HG03342 (cell line): Measurements from ENCODE around the gene ROBO2.

Experiments used
- ATAC-seq: cut with Tn5 transposase; IDR thresholded peaks from one replicate; pipeline ENCODE4 v1.9.1; 2021; ENCODE audit warnings: mild to moderate bottlenecking, moderate library complexity; ENCODE audit not compliant: unreplicated experiment

The ROBO2 gene

GRCh38 chr3:77052733-77053670 is 13.1 kb downstream of the ROBO2 start:
- ATAC-seq: no peak

GRCh38 chr3:77053795-77054194 is 13.9 kb downstream of the ROBO2 start:
- ATAC-seq: no peak

GRCh38 chr3:77055841-77056341 is 16.0 kb downstream of the ROBO2 start:
- no peak for ATAC-seq

DNA sequence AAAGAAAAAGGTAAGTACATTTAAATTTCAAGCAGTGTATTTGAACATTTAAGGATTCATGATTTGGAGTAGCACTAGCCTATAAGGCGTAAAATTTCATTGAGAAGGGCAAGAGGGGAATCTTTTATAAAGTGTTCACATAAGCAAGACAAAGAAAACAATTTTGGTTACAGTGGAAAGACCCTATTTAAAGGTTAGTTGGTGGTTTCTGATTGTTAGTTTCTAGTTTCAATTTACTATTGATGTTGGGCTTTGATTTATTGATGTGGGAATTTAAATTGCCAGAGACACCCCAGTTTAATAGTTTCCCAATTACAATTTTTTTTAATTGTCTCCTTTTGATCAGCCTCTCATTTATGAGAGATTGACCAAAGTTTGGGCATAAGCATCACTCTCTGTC is 19.5 kb downstream of the ROBO2 start:
- ATAC-seq: no peak

DNA sequence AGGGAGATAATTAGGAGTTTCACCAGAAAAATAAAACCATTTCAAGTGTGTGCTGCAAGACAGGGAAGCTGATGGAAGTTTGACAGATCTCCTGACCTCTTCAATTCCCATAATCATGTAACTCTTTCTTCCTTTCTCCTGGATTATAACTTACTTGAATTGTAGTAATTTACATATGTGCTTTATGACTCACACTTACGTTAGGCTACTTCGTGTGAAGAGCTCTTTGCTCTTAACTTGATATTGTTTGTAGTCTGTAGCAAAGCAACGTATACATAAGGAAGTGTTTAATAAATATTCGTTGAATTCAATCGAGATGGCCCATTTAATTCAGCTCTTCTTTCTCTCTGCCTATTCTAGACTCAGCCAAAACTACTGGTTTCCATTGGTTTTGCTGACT is 23.5 kb downstream of the ROBO2 start:
- no peak for ATAC-seq

GRCh38 chr3:77065750-77066149 is 25.9 kb downstream of the ROBO2 start:
- ATAC-seq: no peak

DNA sequence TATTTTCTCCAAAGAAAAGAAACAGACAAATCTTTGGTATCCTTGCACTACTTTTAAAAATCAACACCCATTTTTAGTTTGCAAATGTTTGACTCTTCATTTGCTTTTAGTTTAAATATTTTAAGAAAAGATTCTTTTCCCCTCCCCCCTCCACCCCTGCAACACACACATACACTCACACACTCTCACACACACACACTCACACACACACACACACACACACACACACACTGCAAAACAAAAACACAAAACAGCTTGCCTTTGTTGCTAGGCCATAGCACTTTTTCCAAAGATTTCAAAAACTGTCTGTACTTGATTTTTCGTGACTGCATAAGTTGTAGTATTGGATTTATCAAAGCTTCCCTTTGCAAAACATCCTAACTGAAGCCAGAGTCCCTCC is 26.9 kb downstream of the ROBO2 start:
- no peak for ATAC-seq

GRCh38 chr3:77068808-77069207 is 28.9 kb downstream of the ROBO2 start:
- no peak for ATAC-seq

- no peak for ATAC-seq
Measured at GRCh38 chr3:77071364-77071763, 31.5 kb downstream of the ROBO2 start.

DNA sequence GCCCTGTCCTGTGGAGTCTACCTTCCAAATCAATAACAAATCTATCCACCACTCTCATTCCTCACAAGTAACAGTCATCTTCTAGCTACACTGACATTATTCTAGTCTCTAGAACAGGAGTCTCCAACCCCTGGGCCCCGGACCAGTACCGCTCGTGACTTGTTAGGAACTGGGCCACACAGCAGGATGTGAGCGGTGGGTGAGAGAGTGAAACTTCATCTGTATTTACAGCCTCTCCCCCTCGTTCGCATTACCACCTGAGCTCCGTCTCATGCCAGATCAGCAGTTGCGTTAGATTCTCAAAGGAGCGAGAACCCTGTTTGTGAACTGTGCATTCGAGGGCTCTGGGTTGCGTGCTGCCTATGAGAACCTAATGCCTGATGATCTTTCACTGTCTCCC is 31.9 kb downstream of the ROBO2 start:
- ATAC-seq: no peak

GRCh38 chr3:77072232-77072631 is 32.3 kb downstream of the ROBO2 start:
- no peak for ATAC-seq

DNA sequence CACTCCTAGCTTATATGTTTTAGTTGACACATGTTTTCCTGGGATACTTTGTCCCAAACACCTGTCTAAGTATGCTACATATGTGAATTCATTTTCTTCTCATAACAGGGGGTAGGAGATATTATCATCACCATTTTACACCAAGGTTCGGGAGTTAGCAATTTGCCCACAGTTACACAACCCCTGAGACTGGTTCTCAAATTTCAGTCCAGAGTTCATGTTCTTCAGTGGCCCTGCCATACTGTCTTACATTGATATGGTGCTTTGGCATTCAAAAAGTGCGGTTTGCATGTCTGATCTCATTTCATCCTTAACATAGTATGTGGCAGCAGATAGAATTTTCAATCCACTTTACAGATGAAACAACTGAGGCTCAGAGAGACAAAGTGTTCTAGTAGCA is 38.4 kb downstream of the ROBO2 start:
- ATAC-seq: no peak

GRCh38 chr3:77079988-77080610 is 40.2 kb downstream of the ROBO2 start:
- ATAC-seq: no peak

DNA sequence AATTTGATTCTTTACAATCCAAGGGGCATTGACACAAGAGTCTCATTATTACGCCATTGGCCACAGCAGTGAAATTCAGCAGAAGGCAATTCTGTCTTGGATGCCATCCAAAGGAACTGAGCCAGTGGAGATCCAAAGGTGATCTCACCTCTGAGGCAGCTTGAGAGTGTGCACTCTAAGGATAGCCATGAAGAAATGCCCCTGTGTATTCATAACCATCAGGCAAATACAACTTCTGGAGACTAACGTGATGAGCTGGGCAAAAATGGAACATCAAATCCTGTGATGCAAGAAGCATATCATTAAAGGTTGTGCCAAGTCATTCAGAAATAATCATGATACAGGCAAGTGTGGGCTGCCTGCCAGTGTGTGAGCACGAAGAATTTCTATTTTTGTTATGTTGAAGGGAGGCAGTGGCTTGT is 41.4 kb downstream of the ROBO2 start:
- ATAC-seq: no peak

- no peak for ATAC-seq
Measured at GRCh38 chr3:77084511-77084910, 44.6 kb downstream of the ROBO2 start.

- no peak for ATAC-seq
Measured at GRCh38 chr3:77086408-77086807, 46.5 kb downstream of the ROBO2 start.

DNA sequence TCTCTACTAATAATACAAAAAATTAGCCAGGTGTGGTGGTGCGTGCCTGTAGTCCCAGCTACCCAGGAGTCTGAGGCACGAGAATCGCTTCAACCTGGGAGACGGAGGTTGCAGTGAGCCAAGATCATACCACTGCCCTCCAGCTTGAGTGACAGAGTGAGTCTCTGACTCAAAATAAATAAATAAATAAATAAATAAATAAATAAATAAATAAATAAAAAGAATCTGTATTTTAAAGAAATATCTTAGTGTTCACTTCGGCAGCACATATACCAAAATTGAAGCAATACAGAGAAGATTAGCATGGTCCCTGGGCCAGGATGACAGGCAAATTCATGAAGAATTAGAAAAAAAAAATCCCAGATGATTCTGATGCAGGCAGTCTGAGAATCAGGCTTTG is 51.9 kb downstream of the ROBO2 start:
- ATAC-seq: no peak

GRCh38 chr3:77093101-77093500 is 53.2 kb downstream of the ROBO2 start:
- no peak for ATAC-seq

DNA sequence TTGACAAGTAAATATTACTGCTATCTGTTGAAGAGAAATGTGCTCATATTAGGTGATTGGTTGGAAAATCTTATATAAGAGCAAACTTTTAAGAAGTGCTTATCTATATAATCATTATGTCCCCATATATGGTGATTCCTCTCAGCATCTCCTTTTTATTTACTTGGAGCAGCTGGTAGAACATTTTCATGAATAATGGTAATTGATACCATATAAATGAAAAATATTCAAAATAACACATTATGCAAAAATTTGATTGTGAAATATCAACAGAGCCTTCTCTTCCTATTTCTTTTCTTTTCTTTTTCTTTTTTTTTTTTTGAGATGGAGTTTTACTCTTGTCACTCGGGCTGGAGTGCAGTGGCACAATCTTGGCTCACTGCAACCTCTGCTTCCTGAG is 56.2 kb downstream of the ROBO2 start:
- ATAC-seq: no peak

- no peak for ATAC-seq
Measured at GRCh38 chr3:77096966-77097890, 57.3 kb downstream of the ROBO2 start.
